Measurements from ENCODE around the gene LRRC42. TPM values are rescaled to one million over a fixed set of nuclear protein-coding genes. Genes with fewer than 3 reads are reported as not detected.

LRRC42 gene
- total RNA-seq, 2 donors from 2014 or later, result 10.5 to 10.6 TPM

DNA sequence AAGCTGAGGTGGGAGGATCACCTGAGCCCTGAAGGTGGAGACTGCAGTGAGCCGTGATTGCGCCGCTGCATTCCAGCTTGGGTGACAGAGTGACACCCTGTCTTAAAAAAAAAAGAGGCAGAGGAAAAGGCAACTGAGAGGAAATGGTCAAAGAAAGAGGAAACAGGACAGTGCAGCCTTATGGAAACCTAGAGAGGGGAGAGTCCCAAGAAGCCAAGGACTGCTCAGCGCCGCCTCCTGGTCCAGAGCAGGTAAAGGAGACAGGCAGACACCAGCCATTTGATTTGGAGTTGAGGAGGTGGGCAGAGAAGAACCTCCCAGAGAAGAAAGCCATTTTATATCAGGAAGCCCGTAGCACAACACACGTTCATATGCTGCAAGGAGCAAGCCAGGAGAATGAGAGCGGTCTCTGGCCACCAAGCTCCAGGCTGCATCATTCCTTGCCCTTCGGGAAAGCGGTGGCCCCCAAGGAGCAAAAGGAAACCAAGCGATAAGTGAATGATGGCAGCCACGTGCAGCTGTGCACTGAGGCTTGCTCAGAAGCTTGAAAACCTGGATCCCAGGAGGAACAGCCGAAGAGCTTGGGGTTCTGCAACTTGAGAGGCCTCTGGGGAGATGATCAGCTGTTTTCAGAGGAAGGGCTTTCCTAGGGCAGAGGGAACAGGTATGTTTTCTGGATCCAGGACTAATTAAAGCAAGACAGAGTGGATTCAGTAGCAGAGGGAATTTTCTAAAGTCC lies 33.7 kb downstream of the LRRC42 start:
- Histone ChIP-seq H3K4me3 (no peak overlapping the region), H3K27ac (no peak overlapping the region), H3K4me1 (peaks cover 0 to 17% of the 10 kb centered on the region in 2 donors), H3K9me3 (no peaks in the 10 kb centered on the region), H3K27me3 (no peaks in the 10 kb centered on the region), H3K36me3 (no peaks in the 10 kb centered on the region)
- DNase-seq (ENCODE audit: low spot score), result no peak
- TF ChIP-seq, protein P1, sequence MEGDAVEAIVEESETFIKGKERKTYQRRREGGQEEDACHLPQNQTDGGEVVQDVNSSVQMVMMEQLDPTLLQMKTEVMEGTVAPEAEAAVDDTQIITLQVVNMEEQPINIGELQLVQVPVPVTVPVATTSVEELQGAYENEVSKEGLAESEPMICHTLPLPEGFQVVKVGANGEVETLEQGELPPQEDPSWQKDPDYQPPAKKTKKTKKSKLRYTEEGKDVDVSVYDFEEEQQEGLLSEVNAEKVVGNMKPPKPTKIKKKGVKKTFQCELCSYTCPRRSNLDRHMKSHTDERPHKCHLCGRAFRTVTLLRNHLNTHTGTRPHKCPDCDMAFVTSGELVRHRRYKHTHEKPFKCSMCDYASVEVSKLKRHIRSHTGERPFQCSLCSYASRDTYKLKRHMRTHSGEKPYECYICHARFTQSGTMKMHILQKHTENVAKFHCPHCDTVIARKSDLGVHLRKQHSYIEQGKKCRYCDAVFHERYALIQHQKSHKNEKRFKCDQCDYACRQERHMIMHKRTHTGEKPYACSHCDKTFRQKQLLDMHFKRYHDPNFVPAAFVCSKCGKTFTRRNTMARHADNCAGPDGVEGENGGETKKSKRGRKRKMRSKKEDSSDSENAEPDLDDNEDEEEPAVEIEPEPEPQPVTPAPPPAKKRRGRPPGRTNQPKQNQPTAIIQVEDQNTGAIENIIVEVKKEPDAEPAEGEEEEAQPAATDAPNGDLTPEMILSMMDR (IDR thresholded peaks at IDR 0.05), result no peak

DNA sequence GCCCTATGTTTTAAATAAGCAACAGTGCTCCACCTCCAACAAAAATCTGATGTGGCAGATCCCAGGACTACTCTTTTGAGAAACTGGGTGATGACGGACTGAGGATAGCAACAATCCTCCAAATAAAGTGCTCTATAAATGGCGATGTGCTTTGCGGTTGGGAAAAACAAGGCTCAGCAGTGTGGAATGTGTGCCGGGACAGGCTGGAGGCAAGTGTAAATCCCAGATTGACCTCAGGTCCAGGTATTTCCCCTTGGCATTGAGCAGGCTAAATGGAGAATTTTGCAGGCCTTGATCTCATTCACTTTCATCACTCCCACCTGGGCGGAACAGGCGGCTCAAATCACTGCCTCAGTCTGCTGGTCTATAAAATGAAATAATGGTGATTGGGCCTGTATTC lies 35.1 kb downstream of the LRRC42 start:
- H3K27ac ChIP-seq, result no peak overlapping the region
- TF ChIP-seq, protein P1 (IDR thresholded peaks at IDR 0.05), result no peak
- no peak for DNase-seq (ENCODE audit: low spot score)
- H3K9me3 ChIP-seq, result no peaks in the 10 kb centered on the region
- no peak overlapping the region for H3K4me3 ChIP-seq
- no peaks in the 10 kb centered on the region for H3K27me3 ChIP-seq
- peaks cover 0 to 17% of the 10 kb centered on the region in 2 donors for H3K4me1 ChIP-seq
- H3K36me3 ChIP-seq, result no peaks in the 10 kb centered on the region

DNA sequence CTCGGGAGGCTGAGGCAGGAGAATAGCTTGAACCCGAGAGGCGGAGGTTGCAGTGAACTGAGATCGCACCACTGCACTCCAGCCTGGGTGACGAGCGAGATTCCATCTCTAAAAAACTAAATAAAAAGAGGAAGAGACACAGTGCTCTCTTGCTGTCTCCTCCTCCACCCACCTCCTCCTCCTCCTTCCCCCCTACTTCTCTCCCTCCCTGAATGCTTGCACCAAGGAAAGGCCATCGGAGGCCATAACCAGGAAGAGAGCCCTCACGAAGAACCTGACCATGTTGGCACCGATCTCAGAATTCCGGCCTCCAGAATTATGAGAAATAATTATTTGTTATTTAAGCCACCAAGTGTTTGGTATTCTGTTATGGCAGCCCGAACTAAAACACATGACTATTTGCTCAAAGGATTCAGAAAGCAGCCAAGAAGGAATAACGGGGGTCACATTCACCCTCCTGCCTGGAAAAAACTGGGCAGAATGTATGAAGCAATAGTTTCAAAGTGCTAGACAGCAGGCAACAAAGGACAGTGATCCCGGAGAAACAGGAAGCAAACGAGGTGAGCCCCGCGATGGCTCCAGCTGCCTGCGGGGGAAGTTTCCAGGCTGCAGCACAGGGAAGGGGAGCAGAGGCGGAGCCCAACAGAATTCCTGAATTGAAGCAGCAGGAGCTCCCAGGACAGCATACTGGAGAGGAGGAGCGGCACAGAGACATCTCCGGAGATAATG lies 36.0 kb downstream of the LRRC42 start:
- DNase-seq (ENCODE audit: low spot score), result no peak
- TF ChIP-seq, protein P1 (IDR thresholded peaks at IDR 0.05), result no peak
- Histone ChIP-seq H3K4me1 (peaks cover 0 to 17% of the 10 kb centered on the region in 2 donors), H3K27me3 (no peaks in the 10 kb centered on the region), H3K4me3 (peak overlapping the region; percentile 2 to 39), H3K27ac (peak overlapping the region; percentile 11), H3K9me3 (no peaks in the 10 kb centered on the region), H3K36me3 (no peaks in the 10 kb centered on the region)

DNA sequence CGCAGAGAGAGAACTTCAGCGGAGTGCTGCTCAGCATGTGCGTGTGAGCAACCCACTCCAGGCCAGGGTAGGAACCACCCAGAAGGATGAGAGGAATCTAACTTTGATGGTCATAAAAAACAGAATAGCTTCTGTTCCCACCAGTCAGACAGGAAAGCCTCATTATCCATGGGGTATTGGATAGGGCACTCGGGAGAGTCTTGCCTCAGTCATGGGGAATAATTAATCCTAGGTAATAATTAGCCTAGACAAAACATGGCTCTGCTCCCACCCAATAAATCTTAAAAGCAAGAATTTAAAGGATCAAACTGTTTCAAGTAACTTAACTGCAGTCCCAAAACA lies 36.6 kb downstream of the LRRC42 start:
- no peaks in the 10 kb centered on the region for H3K36me3 ChIP-seq
- H3K27me3 ChIP-seq, result no peaks in the 10 kb centered on the region
- TF ChIP-seq, protein P1 (IDR thresholded peaks at IDR 0.05), result no peak
- DNase-seq (ENCODE audit: low spot score), result no peak
- H3K9me3 ChIP-seq, result no peaks in the 10 kb centered on the region
- H3K27ac ChIP-seq, result peak overlapping the region in 1 of 2 donors; percentile 11
- peaks cover 0 to 17% of the 10 kb centered on the region in 2 donors for H3K4me1 ChIP-seq
- peak overlapping the region in 1 of 2 donors; percentile 39 for H3K4me3 ChIP-seq

DNA sequence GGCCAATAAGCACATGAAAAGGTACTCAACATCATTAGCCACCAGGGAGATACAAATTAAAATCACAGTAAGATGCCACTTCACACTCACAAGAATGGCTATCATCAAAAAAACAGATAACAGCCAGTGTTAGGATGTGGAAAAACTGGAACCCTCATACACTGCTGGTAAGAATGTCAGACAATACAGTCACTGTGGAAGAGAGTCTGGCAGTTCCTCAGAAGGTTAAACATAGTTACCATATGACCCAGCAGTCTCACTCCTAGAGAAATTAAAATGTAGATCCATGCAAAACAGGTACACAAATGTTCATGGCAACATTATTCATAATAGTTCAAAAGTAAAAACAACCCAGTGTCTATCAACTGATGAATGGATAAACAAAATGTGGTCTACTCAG lies 38.6 kb downstream of the LRRC42 start:
- TF ChIP-seq, protein P1 (IDR thresholded peaks at IDR 0.05), result no peak
- Histone ChIP-seq H3K4me1 (peaks cover 0 to 17% of the 10 kb centered on the region in 2 donors), H3K4me3 (no peak overlapping the region), H3K27ac (no peak overlapping the region), H3K27me3 (no peaks in the 10 kb centered on the region), H3K9me3 (no peaks in the 10 kb centered on the region), H3K36me3 (no peaks in the 10 kb centered on the region)
- no peak for DNase-seq (ENCODE audit: low spot score)

Measured in right atrium auricular region (tissue), 2 donors.